Endothelial cell of hepatic sinusoid (primary cell): ENCODE measurements around the gene STRIP2.
"Not testable (repeated sequence)": the region's sequence is repeated elsewhere in the genome, so short reads cannot be mapped to it uniquely, and the experiment has no call there.

Source experiments
- in situ Hi-C: cut with HindIII; loops from 2 replicates; pipeline ENCODE4 v1.10.0; 2017; ENCODE audit warnings: low sequenced_read_pairs

The STRIP2 gene

DNA sequence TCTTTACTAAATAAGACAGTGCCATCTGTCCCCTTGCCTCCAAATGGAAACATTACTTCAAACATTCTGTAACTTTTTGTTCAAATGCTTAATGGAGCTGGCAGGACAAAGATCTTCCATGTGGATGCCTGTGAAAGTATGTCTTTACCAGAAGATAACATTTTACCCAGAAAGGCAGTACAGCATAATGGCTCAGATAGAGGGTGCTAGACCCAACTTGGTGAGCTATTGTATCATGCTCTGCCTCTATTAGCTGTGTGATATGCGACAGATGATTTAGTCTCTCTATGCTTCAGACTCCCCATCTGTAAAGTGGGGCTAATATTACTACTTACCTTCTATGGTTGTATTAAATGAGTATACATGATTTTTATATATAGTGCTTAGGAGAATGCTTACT, 59.3 kb downstream of the STRIP2 start:
- in situ Hi-C loops = no loop called here

GRCh38 chr7:129494041-129494440, 59.8 kb downstream of the STRIP2 start:
- in situ Hi-C loops = no loop called here

GRCh38 chr7:129495987-129496386, 61.8 kb downstream of the STRIP2 start:
- in situ Hi-C loops = no loop called here

DNA sequence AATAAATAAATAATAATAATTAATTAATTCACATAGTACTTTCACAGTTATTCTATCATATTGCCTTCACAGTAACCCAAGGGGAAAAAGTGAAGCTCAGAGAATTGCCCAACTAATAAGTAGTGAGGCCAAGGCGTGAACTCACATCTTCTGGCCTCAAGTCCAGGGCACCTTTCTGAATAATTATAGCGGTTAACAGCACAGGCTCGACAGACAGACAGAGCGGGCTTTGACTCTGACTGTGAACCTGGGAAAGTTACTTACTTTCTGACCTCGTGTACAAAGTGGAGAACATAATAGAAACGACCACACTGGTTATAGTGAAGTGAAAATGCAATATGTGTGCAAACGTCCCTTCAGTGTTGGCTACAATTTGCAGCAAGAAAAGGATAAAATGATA, 62.4 kb downstream of the STRIP2 start:
- in situ Hi-C loops = no loop called here

GRCh38 chr7:129497156-129497555, 62.9 kb downstream of the STRIP2 start:
- in situ Hi-C loops = no loop called here

- in situ Hi-C loops = no loop called here
Observed at GRCh38 chr7:129498021-129498420, 63.8 kb downstream of the STRIP2 start.

GRCh38 chr7:129499999-129500398, 65.8 kb downstream of the STRIP2 start:
- in situ Hi-C loops = no loop called here

DNA sequence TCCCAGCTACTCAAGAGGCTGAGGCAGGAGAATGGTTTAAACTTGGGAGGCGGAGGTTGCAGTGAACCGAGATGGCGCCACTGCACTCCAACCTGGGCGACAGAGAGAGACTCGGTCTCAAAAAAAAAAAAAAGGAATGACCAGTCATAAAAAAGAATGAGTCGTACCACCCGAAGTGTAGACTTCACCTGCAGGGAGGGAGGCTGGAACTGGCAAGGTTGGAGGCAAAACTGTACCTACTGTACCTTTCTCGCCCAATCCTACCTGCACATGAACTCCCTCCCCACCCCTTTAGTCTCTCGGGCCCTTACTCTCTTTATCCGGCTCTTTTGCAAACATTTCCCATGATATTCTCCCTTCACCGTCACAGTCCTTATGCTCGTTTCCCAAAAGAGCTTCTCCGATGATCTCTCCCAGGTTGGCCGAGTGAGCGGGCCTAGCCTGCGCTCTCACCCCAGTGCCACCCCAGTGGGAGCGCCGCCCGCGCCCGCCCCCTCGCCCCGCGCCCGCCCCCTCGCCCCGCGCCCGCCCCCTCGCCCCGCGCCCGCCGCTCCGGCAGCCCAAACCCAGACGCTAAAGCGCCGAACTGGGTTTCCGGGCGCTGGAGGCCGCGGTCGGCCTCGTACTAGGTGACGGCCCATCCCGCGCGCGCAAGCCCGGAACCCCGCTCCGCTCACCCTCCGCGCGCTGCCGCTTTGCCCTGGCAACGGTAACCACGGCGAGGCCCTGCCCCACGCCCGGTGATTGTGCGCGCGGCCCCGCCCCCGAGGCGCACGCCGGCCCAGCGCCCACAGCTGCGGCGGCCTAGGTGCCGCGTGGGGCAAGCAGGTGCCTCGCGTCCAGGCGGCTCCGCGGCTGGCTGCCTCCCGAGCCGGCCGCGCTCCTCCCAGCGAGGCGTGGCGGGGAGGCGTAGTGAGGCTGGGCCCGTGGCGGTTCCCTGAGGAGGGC, 67.8 kb downstream of the STRIP2 start, which contains the start of gene SMKR1:
Gene SMKR1, plus strand, starts transcription at position 772 of the 948 bp plus-strand sequence. CDS start 294 bp downstream, outside the sequence.
- in situ Hi-C loops = no loop called here

- in situ Hi-C loops = no loop called here
Observed at GRCh38 chr7:129502708-129503685, 68.8 kb downstream of the STRIP2 start.

DNA sequence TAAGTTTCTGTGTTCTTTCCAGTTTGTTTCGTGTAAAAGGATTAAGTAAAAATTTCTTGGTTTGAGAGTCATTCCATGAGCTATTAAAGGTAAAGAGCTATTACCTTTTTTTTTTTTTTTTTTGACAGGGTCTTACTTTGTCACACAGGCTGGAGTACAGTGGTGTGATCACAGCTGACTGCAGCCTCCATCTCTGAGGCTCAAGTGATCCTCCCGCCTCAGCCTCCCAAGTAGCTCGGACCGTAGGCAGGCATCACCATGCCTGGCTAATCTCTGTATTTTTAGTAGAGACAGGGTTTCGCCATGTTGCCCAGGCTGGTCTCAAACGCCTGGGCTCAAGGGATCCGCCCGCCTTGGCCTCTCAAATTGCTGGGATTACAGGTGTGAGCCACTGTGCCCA, 69.5 kb downstream of the STRIP2 start:
- in situ Hi-C loops = no loop called here

GRCh38 chr7:129512192-129512591, 78.0 kb downstream of the STRIP2 start:
- in situ Hi-C loops = no loop called here

DNA sequence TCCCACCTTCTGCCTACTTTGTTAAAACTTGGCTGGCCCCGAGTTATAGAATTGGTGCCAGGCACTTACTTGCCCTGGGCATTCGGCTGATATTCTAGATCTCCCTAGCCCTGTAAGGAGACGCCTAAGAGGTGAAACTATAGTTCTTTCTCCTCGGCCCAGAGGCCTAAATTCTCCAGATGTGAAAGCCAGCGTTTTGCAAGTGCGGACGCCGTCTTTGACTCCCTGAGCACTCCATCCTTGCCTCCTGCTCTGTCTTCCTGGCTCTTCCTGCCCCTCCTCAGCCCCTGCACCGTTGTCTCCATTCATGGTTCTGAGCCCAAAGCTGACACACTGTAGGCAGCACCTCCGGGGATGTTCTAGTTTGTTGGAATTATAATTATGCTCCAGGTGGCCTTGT, 79.3 kb downstream of the STRIP2 start:
- in situ Hi-C loops = no loop called here

DNA sequence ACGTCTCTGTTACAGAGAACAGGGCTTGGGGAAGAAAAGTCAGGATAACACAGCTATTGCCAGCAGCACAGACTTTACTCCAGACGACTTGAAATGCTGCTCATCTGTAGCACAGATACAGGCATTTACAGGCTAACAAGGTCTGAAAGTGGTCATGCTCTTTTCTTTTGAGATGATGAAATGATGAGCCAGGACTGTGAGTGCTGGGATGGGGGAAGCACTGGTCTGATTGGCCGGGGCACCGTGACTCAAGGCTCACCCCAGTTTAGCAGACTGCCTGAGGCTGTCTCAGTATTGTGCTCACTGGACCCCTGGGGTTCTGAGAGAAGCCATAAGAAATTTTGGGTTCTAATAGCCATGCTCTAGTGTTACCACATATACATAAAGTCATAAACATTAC, 80.5 kb downstream of the STRIP2 start:
- in situ Hi-C loops = no loop called here

DNA sequence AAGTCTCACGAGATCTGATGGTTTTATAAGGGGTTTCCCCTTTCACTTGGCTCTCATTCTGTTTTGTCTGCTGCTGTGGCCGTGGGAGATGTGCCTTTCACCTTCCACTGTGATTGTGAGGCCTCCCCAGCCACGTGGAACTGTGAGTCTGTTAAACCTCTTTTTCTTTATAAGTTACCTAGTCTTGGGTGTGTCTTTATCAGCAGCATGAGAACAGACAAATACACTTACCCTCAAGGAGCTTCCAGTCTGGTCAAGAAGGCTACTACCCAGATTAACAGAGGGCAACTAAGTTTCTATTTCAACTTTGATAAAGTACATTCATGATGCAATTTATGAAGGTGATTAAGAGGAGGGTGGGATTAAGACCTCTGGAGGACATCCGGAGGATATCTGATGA, 81.1 kb downstream of the STRIP2 start:
- in situ Hi-C loops = no loop called here

- in situ Hi-C loops = no loop called here
Observed at GRCh38 chr7:129517931-129518330, 83.7 kb downstream of the STRIP2 start.

GRCh38 chr7:129519464-129519863, 85.2 kb downstream of the STRIP2 start:
- in situ Hi-C loops = no loop called here

GRCh38 chr7:129522088-129522970, 88.1 kb downstream of the STRIP2 start:
- in situ Hi-C loops = no loop called here

- in situ Hi-C loops = no loop called here
Observed at GRCh38 chr7:129522971-129523340, 88.7 kb downstream of the STRIP2 start.

GRCh38 chr7:129523924-129524323, 89.7 kb downstream of the STRIP2 start:
- in situ Hi-C loops = no loop called here

GRCh38 chr7:129524405-129524804, 90.2 kb downstream of the STRIP2 start:
- in situ Hi-C loops = not testable (repeated sequence)
